Heart left ventricle (tissue), 16 donors: ENCODE results near the gene BGN. TPM values are rescaled to one million over a fixed set of nuclear protein-coding genes. Genes with fewer than 3 reads are reported as not detected.

Experiments
- ATAC-seq, 4 donors: fragments of 200-7000 bp; cut with Tn5 transposase; one replicate each; pipeline ENCODE4 v1.9.1; 2020 to 2022; ENCODE audit warnings: moderate library complexity in 4 of 4, mild to moderate bottlenecking in 3 of 4, moderate number of reproducible peaks in 1 of 4
- DNase-seq, 5 donors: peaks; one replicate each; pipeline ENCODE4 v3.0.0-alpha.2; 2020
- H3K27ac ChIP-seq, 12 donors: fragments of 200-600 bp; sonication (generic) in 4 of 12; one replicate each; pipeline versions ENCODE4 v1.5.0 to v1.8.0; 2016 to 2022; ENCODE audit warnings: mild to moderate bottlenecking in 2 of 12
- H3K27me3 ChIP-seq, 9 donors: fragments of 200-600 bp; sonication (generic) in 2 of 9; one replicate each; pipeline versions ENCODE4 v1.5.1 to v1.8.0; 2016 to 2022; ENCODE audit warnings: mild to moderate bottlenecking in 3 of 9
- H3K36me3 ChIP-seq, 9 donors: fragments of 200-600 bp; sonication (generic) in 2 of 9; one replicate each; pipeline versions ENCODE4 v1.5.0 to v1.8.0; 2018 to 2022; ENCODE audit warnings: mild to moderate bottlenecking in 2 of 9
- H3K4me1 ChIP-seq, 12 donors: fragments of 200-600 bp; sonication (generic) in 4 of 12; one replicate each; pipeline versions ENCODE4 v1.5.0 to v1.8.0; 2016 to 2022; ENCODE audit warnings: mild to moderate bottlenecking in 3 of 12
- H3K4me3 ChIP-seq, 12 donors: fragments of 200-600 bp; sonication (generic) in 4 of 12; one replicate each; pipeline versions ENCODE4 v1.5.0 to v1.8.0; 2017 to 2022; ENCODE audit warnings: mild to moderate bottlenecking in 9 of 12, moderate library complexity in 4 of 12
- H3K9me3 ChIP-seq, 12 donors: fragments of 200-600 bp; sonication (generic) in 4 of 12; one replicate each; pipeline versions ENCODE4 v1.5.0 to v1.8.0; 2016 to 2022; ENCODE audit warnings: mild to moderate bottlenecking in 1 of 12
- CTCF ChIP-seq, 12 donors: fragments of 200-600 bp; sonication (generic) in 4 of 12; IDR thresholded peaks; one replicate each; pipeline versions ENCODE4 v1.5.0 to v1.8.0; 2018 to 2022; ENCODE audit warnings: antibody characterized with exemption in 12 of 12, mild to moderate bottlenecking in 5 of 12
- POLR2A ChIP-seq, 2 donors: fragments of 450-650 bp; IDR thresholded peaks; one replicate each; pipeline ENCODE4 v1.6.1; 2017; ENCODE audit warnings: antibody characterized with exemption in 2 of 2, mild to moderate bottlenecking in 2 of 2, moderate library complexity in 2 of 2
- WGBS, 4 donors: extraction: QIAGEN DNeasy Blood & Tissue Kit in 2 of 4; methylation state at CpG; one replicate each; pipeline versions ENCODE4 v1.1.5 to v1.1.7; 2013 to 2018; 5-methylcytosine and 5-hydroxymethylcytosine counted together
- intact Hi-C, 10 donors: fragments of 100-400 bp; cut with DNase I; formaldehyde crosslinking; loops; one replicate each; pipeline versions ENCODE4 v1.11.1 to v1.14.2; 2022
- polyA plus RNA-seq, 2 donors: library from polyadenylated mRNA; stranded (reverse); fragments of 200-250 nt; gene quantifications; one replicate each; pipeline ENCODE4 v1.2.3, GENCODE V29; 2013
- total RNA-seq, 9 donors: library from RNA; depleted of rRNA in 2 of 9; stranded (reverse); fragments of >200 nt in 2 of 9; fragmentation: NEBNext Ultra II Directional in 3 of 9; extraction: Animal tissue kit (Norgen Biotek cat#: 25700) in 3 of 9; gene quantifications; one replicate each; pipeline versions ENCODE4 v1.1.0 to v1.2.4, GENCODE V29; 2016 to 2023
- donor health status: ischemic (EF 13 %, LVEDD 7.1; RV severe dilation, severe dysfunction).
- donor health status: healthy with polysubstance abuse.
- donor health status: DM: no; HTN: yes; CAD: no.
- donor health status: DM: no; HTN: no; CAD: no.
- donor health status: ischemic (EF 25% LVEDD 6.9; RV normal size, moderate dysfunction).
- donor health status: ischemic (EF 25% LVEDD 5.7; RV mildly dilated, moderate dysfunction).
- donor health status: healthy.
- donor health status: DM: yes; HTN: yes; CAD: no.
- donor health status: ischemic (EF 35%, LVEDD 5.7; RV mildly dilated, moderate dysfunction).
- donor health status: nonischemic (EF 11% LVEDD 7.7; RV severe dilation, severe dysfunction).
- donor health status: DM: yes; HTN: yes; CAD: no.
- donor health status: PGD.
- donor health status: ischemic (EF 29% LVEDD 5.4; RV normal size, mild dysfunction).
- donor health status: nonischemic (EF 23%, LVEDD 6.1; RV moderate dilation, normal function).

The BGN gene
- total and polyA plus RNA-seq, 11 donors = 55.7 to 264 (median 76.9) TPM

GRCh38 chrX:153539171-153539978, 44.6 kb downstream of the BGN start:
- H3K27ac ChIP-seq = no peak overlapping the region
- H3K36me3 ChIP-seq = no peaks in the 10 kb centered on the region
- DNase-seq (peak; percentile 45 to 84 (median 73)), ATAC-seq (peak; percentile 68 to 91 (median 86))
- TF ChIP-seq CTCF (IDR thresholded peaks at IDR 0.05) (peak; percentile 61 to 91 (median 76)), POLR2A (IDR thresholded peaks at IDR 0.05) (no peak)
- 38 to 54% (median 42%) methylated on average over 17 to 31 of the region's 31 CpGs for WGBS, 4 donors
- H3K4me1 ChIP-seq = peaks cover 0 to 3% (median 0%) of the 10 kb centered on the region in 12 donors
- intact Hi-C loops = loop anchor here in 2 of 10 donors (2.0 to 10.0 kb wide), 3 partner anchors 128 to 415 kb away; no protein-coding TSS in a partner anchor
- H3K9me3 ChIP-seq = no peaks in the 10 kb centered on the region
- H3K27me3 ChIP-seq = peaks cover 0 to 11% (median 0%) of the 10 kb centered on the region in 9 donors
- H3K4me3 ChIP-seq = no peak overlapping the region

GRCh38 chrX:153539979-153540358, 45.2 kb downstream of the BGN start:
- DNase-seq = no peak
- intact Hi-C loops = loop anchor here in 2 of 10 donors (2.0 to 10.0 kb wide), 3 partner anchors 127 to 415 kb away; no protein-coding TSS in a partner anchor
- Histone ChIP-seq H3K36me3 (no peaks in the 10 kb centered on the region), H3K4me1 (peaks cover 0 to 3% (median 0%) of the 10 kb centered on the region in 12 donors), H3K9me3 (no peaks in the 10 kb centered on the region), H3K27me3 (peaks cover 0 to 11% (median 0%) of the 10 kb centered on the region in 9 donors), H3K27ac (no peak overlapping the region), H3K4me3 (no peak overlapping the region)
- 65 to 71% (median 69%) methylated on average over 8 to 9 of the region's 9 CpGs for WGBS, 4 donors
- TF ChIP-seq POLR2A (IDR thresholded peaks at IDR 0.05) = no peak
- no peak for TF ChIP-seq CTCF (IDR thresholded peaks at IDR 0.05)
- no peak for ATAC-seq

GRCh38 chrX:153544727-153545126, 49.9 kb downstream of the BGN start:
- no peak for ATAC-seq
- Histone ChIP-seq H3K4me1 (peaks cover 0 to under 1% (median 0%) of the 10 kb centered on the region in 12 donors), H3K4me3 (no peak overlapping the region), H3K9me3 (no peaks in the 10 kb centered on the region), H3K27me3 (peaks cover 0 to 7% (median 0%) of the 10 kb centered on the region in 9 donors), H3K36me3 (no peaks in the 10 kb centered on the region), H3K27ac (no peak overlapping the region)
- WGBS, 4 donors = 82 to 85% (median 82%) methylated on average over 6 to 8 of the region's 8 CpGs
- intact Hi-C loops = no loop called here
- TF ChIP-seq POLR2A (IDR thresholded peaks at IDR 0.05) (no peak), CTCF (IDR thresholded peaks at IDR 0.05) (no peak)
- DNase-seq = no peak

GRCh38 chrX:153546386-153546785, 51.6 kb downstream of the BGN start:
- Histone ChIP-seq H3K9me3 (no peaks in the 10 kb centered on the region), H3K27ac (no peak overlapping the region), H3K4me1 (no peaks in the 10 kb centered on the region), H3K27me3 (no peaks in the 10 kb centered on the region), H3K36me3 (no peaks in the 10 kb centered on the region), H3K4me3 (no peak overlapping the region)
- ATAC-seq (no peak), DNase-seq (no peak)
- intact Hi-C loops = no loop called here
- WGBS, 4 donors = 66 to 94% (median 75%) methylated on average over 8 to 11 of the region's 11 CpGs
- TF ChIP-seq POLR2A (IDR thresholded peaks at IDR 0.05) (no peak), CTCF (IDR thresholded peaks at IDR 0.05) (no peak)
